Smooth muscle cell (in vitro differentiated cells): Measurements from ENCODE around the gene UEVLD. TPM values are rescaled to one million over a fixed set of nuclear protein-coding genes. Genes with fewer than 3 reads are reported as not detected.

Experiments used
- DNase-seq: peaks from one replicate; lab custom pipeline; 2025; ENCODE audit not compliant: unreplicated experiment; lab: John Stamatoyannopoulos, UW
- H2AFZ ChIP-seq: fragments of 200-600 bp; sonication (generic); 2 replicates; pipeline ENCODE4 v1.6.0; 2016; ENCODE audit warnings: antibody characterized with exemption, low read depth, mild to moderate bottlenecking
- H3F3A ChIP-seq: fragments of 200-600 bp; sonication (generic); 2 replicates; pipeline ENCODE4 v1.6.0; 2017; ENCODE audit warnings: antibody characterized with exemption, low read depth
- H3K27ac ChIP-seq: fragments of 200-600 bp; sonication (generic); 2 replicates; pipeline ENCODE4 v1.5.1; 2016; ENCODE audit warnings: low read depth, mild to moderate bottlenecking
- H3K27me3 ChIP-seq: fragments of 200-600 bp; sonication (generic); 2 replicates; pipeline ENCODE4 v1.6.1; 2016; ENCODE audit warnings: low read depth, mild to moderate bottlenecking
- H3K36me3 ChIP-seq: fragments of 200-600 bp; sonication (generic); 2 replicates; pipeline ENCODE4 v1.5.1; 2016; ENCODE audit warnings: low read depth
- H3K4me1 ChIP-seq: fragments of 200-600 bp; sonication (generic); 2 replicates; pipeline ENCODE4 v1.5.1; 2016; ENCODE audit warnings: low read depth
- H3K4me2 ChIP-seq: fragments of 200-600 bp; sonication (generic); 2 replicates; pipeline ENCODE4 v1.6.0; 2016; ENCODE audit warnings: mild to moderate bottlenecking
- H3K4me3 ChIP-seq: fragments of 200-600 bp; sonication (generic); 2 replicates; pipeline ENCODE4 v1.5.1; 2016; ENCODE audit warnings: mild to moderate bottlenecking
- H3K79me2 ChIP-seq: fragments of 200-600 bp; sonication (generic); 2 replicates; pipeline ENCODE4 v1.6.0; 2016; ENCODE audit warnings: low read depth, mild to moderate bottlenecking
- H3K9ac ChIP-seq: fragments of 200-600 bp; sonication (generic); 2 replicates; pipeline ENCODE4 v1.6.0; 2016; ENCODE audit warnings: low read depth
- H3K9me3 ChIP-seq: fragments of 200-600 bp; sonication (generic); replicated peaks from 2 replicates; pipeline ENCODE4 v1.5.1; 2016; ENCODE audit warnings: low read depth
- H4K20me1 ChIP-seq: fragments of 200-600 bp; sonication (generic); 2 replicates; pipeline ENCODE4 v1.6.0; 2016; ENCODE audit warnings: low read depth
- WGBS: methylation state at CpG from one replicate; pipeline ENCODE4 v1.1.7; 2016; ENCODE audit warnings: low lambda C conversion rate; 5-methylcytosine and 5-hydroxymethylcytosine counted together
- polyA plus RNA-seq: library from polyadenylated mRNA; unstranded; fragments of >200 nt; fragmentation: Nextera tagmentation; extraction: Ambion mirVana; gene quantifications from 2 replicates; pipeline ENCODE4 v1.2.1, GENCODE V29; 2016
- total RNA-seq: library from RNA; depleted of rRNA; stranded (reverse); fragments of >200 nt; gene quantifications from 2 replicates; pipeline ENCODE4 v1.2.3, GENCODE V29; 2014
- TF ChIP-seq, protein P1 (sequence below): fragments of 200-600 bp; sonication (generic); IDR thresholded peaks from 2 replicates; pipeline ENCODE4 v1.5.1; 2017; ENCODE audit warnings: borderline replicate concordance, mild to moderate bottlenecking, antibody characterized with exemption; ENCODE audit not compliant: insufficient read depth, poor library complexity, severe bottlenecking

Gene UEVLD
- total and polyA plus RNA-seq, 2 experiments from 2014 or later = 15.1 to 32.7 TPM

GRCh38 chr11:18495271-18495670 is 93.3 kb downstream of the UEVLD start:
- Histone ChIP-seq H3K9me3 (no peaks in the 10 kb centered on the region), H4K20me1 (peaks cover 17% of the 10 kb centered on the region), H3K27me3 (no peaks in the 10 kb centered on the region), H3F3A (peaks cover 6% of the 10 kb centered on the region), H3K27ac (no peak overlapping the region), H3K4me2 (no peak overlapping the region), H3K36me3 (peaks cover 8% of the 10 kb centered on the region), H2AFZ (no peak overlapping the region), H3K9ac (no peak overlapping the region), H3K79me2 (peaks cover 2% of the 10 kb centered on the region), H3K4me1 (no peaks in the 10 kb centered on the region), H3K4me3 (no peak overlapping the region)
- TF ChIP-seq, protein P1, sequence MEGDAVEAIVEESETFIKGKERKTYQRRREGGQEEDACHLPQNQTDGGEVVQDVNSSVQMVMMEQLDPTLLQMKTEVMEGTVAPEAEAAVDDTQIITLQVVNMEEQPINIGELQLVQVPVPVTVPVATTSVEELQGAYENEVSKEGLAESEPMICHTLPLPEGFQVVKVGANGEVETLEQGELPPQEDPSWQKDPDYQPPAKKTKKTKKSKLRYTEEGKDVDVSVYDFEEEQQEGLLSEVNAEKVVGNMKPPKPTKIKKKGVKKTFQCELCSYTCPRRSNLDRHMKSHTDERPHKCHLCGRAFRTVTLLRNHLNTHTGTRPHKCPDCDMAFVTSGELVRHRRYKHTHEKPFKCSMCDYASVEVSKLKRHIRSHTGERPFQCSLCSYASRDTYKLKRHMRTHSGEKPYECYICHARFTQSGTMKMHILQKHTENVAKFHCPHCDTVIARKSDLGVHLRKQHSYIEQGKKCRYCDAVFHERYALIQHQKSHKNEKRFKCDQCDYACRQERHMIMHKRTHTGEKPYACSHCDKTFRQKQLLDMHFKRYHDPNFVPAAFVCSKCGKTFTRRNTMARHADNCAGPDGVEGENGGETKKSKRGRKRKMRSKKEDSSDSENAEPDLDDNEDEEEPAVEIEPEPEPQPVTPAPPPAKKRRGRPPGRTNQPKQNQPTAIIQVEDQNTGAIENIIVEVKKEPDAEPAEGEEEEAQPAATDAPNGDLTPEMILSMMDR = no peak
- no peak for DNase-seq

DNA sequence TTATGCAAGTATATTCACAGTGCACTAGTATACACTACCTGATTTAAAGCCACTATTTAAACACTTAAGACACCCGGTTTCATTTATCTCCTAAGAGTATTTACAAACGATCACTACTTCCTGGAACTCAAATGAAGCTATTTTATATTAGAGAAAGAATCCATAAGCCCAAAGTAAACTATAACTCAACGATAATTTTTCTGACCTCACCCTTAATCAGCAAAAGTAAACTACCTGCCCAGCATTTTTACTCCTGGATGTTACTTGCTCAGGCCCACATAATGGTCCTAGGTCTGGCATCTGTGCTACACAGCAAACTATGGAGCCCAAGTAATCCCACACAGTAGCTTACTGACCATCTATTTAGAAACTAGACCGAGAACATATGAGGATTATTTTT is 95.2 kb downstream of the UEVLD start:
- H3K27me3 ChIP-seq = no peaks in the 10 kb centered on the region
- H3F3A ChIP-seq = peaks cover 6% of the 10 kb centered on the region
- H3K4me3 ChIP-seq = no peak overlapping the region
- TF ChIP-seq, protein P1 = no peak
- no peaks in the 10 kb centered on the region for H3K4me1 ChIP-seq
- no peaks in the 10 kb centered on the region for H3K36me3 ChIP-seq
- H4K20me1 ChIP-seq = peaks cover 17% of the 10 kb centered on the region
- no peak overlapping the region for H3K4me2 ChIP-seq
- no peak overlapping the region for H3K27ac ChIP-seq
- DNase-seq = no peak
- H3K9ac ChIP-seq = no peak overlapping the region
- no peak overlapping the region for H2AFZ ChIP-seq
- no peaks in the 10 kb centered on the region for H3K9me3 ChIP-seq
- 93% methylated on average over 4 of the region's 4 CpGs for WGBS
- H3K79me2 ChIP-seq = peaks cover 2% of the 10 kb centered on the region

GRCh38 chr11:18492888-18493287 is 95.6 kb downstream of the UEVLD start:
- H3K79me2 ChIP-seq = peaks cover 2% of the 10 kb centered on the region
- TF ChIP-seq, protein P1 = no peak
- no peak overlapping the region for H3K9ac ChIP-seq
- H3F3A ChIP-seq = peaks cover 6% of the 10 kb centered on the region
- no peaks in the 10 kb centered on the region for H3K36me3 ChIP-seq
- no peak overlapping the region for H3K4me3 ChIP-seq
- no peaks in the 10 kb centered on the region for H3K4me1 ChIP-seq
- no peak for DNase-seq
- H3K27me3 ChIP-seq = no peaks in the 10 kb centered on the region
- H3K27ac ChIP-seq = no peak overlapping the region
- no peak overlapping the region for H3K4me2 ChIP-seq
- H3K9me3 ChIP-seq = no peaks in the 10 kb centered on the region
- H2AFZ ChIP-seq = no peak overlapping the region
- peaks cover 17% of the 10 kb centered on the region for H4K20me1 ChIP-seq

- Histone ChIP-seq H3K36me3 (no peaks in the 10 kb centered on the region), H3K9me3 (no peaks in the 10 kb centered on the region), H3K4me2 (no peak overlapping the region), H3K9ac (no peak overlapping the region), H3K4me3 (no peak overlapping the region), H2AFZ (no peak overlapping the region), H3K27ac (peak overlapping the region; percentile 83), H3K79me2 (peaks cover 2% of the 10 kb centered on the region), H3F3A (peaks cover 6% of the 10 kb centered on the region), H3K27me3 (no peaks in the 10 kb centered on the region), H3K4me1 (no peaks in the 10 kb centered on the region), H4K20me1 (peaks cover 17% of the 10 kb centered on the region)
- 97% methylated on average over 2 of the region's 2 CpGs for WGBS
- no peak for DNase-seq
- TF ChIP-seq, protein P1 = no peak
Measured at GRCh38 chr11:18491924-18492323, 96.6 kb downstream of the UEVLD start.
